Muscle of leg (tissue), 11 donors: Measurements from ENCODE around the gene KRTAP5-7. TPM values are rescaled to one million over a fixed set of nuclear protein-coding genes. Genes with fewer than 3 reads are reported as not detected.
"Not testable (repeated sequence)": the region's sequence is repeated elsewhere in the genome, so short reads cannot be mapped to it uniquely, and the experiment has no call there.

Source experiments
- DNase-seq: peaks from one replicate; pipeline ENCODE4 v3.0.0; 2013
- H3K27ac ChIP-seq: one replicate; pipeline ENCODE4 v1.5.1; 2013; ENCODE audit warnings: mild to moderate bottlenecking, low read length, control low read depth
- H3K27me3 ChIP-seq: one replicate; pipeline ENCODE4 v1.6.1; 2013; ENCODE audit warnings: low read length; ENCODE audit not compliant: control insufficient read depth, insufficient read depth
- H3K36me3 ChIP-seq: one replicate; pipeline ENCODE4 v1.6.1; 2013; ENCODE audit warnings: low read length; ENCODE audit not compliant: control insufficient read depth, insufficient read depth
- H3K4me1 ChIP-seq: one replicate; pipeline ENCODE4 v1.6.1; 2013; ENCODE audit warnings: low read length; ENCODE audit not compliant: control insufficient read depth, insufficient read depth
- H3K4me3 ChIP-seq: one replicate; pipeline ENCODE4 v1.5.1; 2013; ENCODE audit warnings: low read length, control low read depth
- H3K9me3 ChIP-seq: replicated peaks from 2 replicates; pipeline ENCODE4 v1.6.1; 2013; ENCODE audit warnings: low read depth, low read length; ENCODE audit not compliant: control insufficient read depth
- WGBS: methylation state at CpG from one replicate; pipeline ENCODE4 v1.1.5; 2013; ENCODE audit warnings: missing lambda C conversion rate; ENCODE audit not compliant: insufficient coverage; 5-methylcytosine and 5-hydroxymethylcytosine counted together
- polyA plus RNA-seq, 8 donors: library from polyadenylated mRNA; unstranded; fragments of 120-200 nt; gene quantifications; one replicate each; pipeline versions ENCODE4 v1.2.1 to v1.2.3, GENCODE V29; 2013; ENCODE audit warnings: inconsistent platforms in 1 of 8, low replicate concordance in 1 of 8; ENCODE audit not compliant: insufficient read length in 8 of 8, insufficient read depth in 1 of 8
- total RNA-seq: library from RNA; stranded (reverse); fragments of 120-200 nt; gene quantifications from one replicate; pipeline ENCODE4 v1.2.4, GENCODE V29; 2013

KRTAP5-7 gene
- total and polyA plus RNA-seq, 9 donors: 0.09 to 0.24 TPM; not detected in 7

- H3K9me3 ChIP-seq: no peaks in the 10 kb centered on the region
- no peaks in the 10 kb centered on the region for H3K27me3 ChIP-seq
- no peak overlapping the region for H3K27ac ChIP-seq
- no peak overlapping the region for H3K4me3 ChIP-seq
- no peaks in the 10 kb centered on the region for H3K36me3 ChIP-seq
- DNase-seq: no peak
- no peaks in the 10 kb centered on the region for H3K4me1 ChIP-seq
These were observed 30.2 kb downstream of the KRTAP5-7 start for GRCh38 chr11:71557257-71557656.

DNA sequence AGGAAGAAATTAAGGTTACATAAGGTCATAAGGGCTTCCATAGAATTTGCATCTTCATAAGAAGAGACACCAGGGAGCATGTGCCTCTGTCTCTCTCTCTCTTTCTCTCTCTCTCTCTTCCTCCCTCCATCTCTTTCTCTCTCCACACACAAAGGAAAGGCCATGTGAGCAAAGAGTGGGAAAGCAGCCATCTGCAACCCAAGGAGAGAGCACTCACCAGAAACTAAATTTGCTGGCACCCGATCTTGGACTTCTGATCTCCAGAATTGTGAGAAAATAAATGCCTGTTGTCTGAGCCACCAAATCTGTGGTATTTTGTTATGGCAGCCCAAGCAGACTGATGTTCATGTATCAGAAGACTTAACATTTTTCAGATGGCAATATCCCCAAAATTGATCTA lies 31.9 kb downstream of the KRTAP5-7 start:
- Histone ChIP-seq H3K4me3 (no peak overlapping the region), H3K4me1 (no peaks in the 10 kb centered on the region), H3K27me3 (peaks cover 5% of the 10 kb centered on the region), H3K27ac (no peak overlapping the region), H3K36me3 (no peaks in the 10 kb centered on the region), H3K9me3 (no peaks in the 10 kb centered on the region)
- 67% methylated on average over 1 of the region's 1 CpG for WGBS
- DNase-seq: no peak

DNA sequence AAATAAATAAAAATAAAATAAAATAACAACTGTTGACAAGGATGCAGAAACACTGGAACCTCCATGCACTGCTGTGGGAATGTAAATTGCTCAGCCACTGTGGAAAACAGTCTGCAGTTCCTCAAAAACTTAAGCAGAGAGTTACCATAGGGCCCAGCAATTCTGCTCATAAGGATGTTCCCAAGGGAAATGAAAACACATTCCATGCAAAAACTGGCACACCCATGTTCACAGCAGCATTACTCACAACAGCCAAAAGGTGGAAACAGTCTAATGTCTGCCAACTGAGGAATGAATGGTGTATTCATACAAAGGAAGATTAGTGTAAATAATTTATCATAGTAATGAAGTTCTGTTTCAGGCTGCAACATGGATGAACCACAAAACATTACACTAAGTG lies 35.1 kb downstream of the KRTAP5-7 start:
- Histone ChIP-seq H3K9me3 (no peaks in the 10 kb centered on the region), H3K27me3 (peaks cover 8% of the 10 kb centered on the region), H3K36me3 (no peaks in the 10 kb centered on the region), H3K27ac (no peak overlapping the region), H3K4me3 (no peak overlapping the region), H3K4me1 (no peaks in the 10 kb centered on the region)
- DNase-seq: no peak

GRCh38 chr11:71563406-71563805 lies 36.3 kb downstream of the KRTAP5-7 start:
- WGBS: 12% methylated on average over 7 of the region's 8 CpGs
- peak; percentile 12 for DNase-seq
- H3K27me3 ChIP-seq: peaks cover 8% of the 10 kb centered on the region

DNA sequence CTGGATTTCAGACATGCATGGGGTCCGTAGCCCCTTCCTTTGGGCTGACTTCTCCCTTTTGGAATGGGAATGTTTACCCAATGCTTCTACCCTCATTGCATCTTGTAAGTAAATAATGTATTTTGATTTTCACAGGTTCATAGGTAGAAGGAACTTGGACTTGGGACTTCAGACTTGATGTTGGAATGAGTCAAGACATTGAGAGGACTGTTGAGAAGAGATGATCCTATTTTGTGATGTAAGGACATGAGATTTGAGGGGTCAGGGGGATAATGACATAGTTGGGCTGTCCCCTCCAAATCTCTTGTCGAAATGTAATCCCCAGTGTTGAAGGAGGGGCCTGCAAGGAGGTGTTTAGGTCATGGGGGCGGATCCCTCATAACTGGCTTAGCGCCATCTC lies 37.4 kb downstream of the KRTAP5-7 start:
- Histone ChIP-seq H3K4me3 (no peak overlapping the region), H3K4me1 (peaks cover 7% of the 10 kb centered on the region), H3K9me3 (no peaks in the 10 kb centered on the region), H3K36me3 (no peaks in the 10 kb centered on the region), H3K27me3 (peaks cover 8% of the 10 kb centered on the region), H3K27ac (no peak overlapping the region)
- 69% methylated on average over 3 of the region's 4 CpGs for WGBS
- no peak for DNase-seq

More at GRCh38 chr11:71563406-71563805, 36.3 kb downstream of the KRTAP5-7 start:
- Histone ChIP-seq H3K27ac (no peak overlapping the region), H3K9me3 (no peaks in the 10 kb centered on the region), H3K4me1 (peaks cover under 1% of the 10 kb centered on the region), H3K4me3 (no peak overlapping the region), H3K36me3 (no peaks in the 10 kb centered on the region)

GRCh38 chr11:71565263-71565662 lies 38.2 kb downstream of the KRTAP5-7 start, which contains the start of gene KRTAP5-10:
Gene KRTAP5-10, plus strand, starts transcription at chr11:71565563. Its CDS starts 25 bp downstream, at chr11:71565588.
- Histone ChIP-seq H3K27ac (no peak within 1 kb of the TSS), H3K4me1 (peaks cover 7% of the 10 kb centered on the region), H3K27me3 (peaks cover 8% of the 10 kb centered on the region), H3K9me3 (no peaks in the 10 kb centered on the region), H3K36me3 (no peaks in the 10 kb centered on the region), H3K4me3 (no peak within 1 kb of the TSS)
- DNase-seq: no peak
- WGBS: 10% methylated on average over 1 of the region's 5 CpGs

DNA sequence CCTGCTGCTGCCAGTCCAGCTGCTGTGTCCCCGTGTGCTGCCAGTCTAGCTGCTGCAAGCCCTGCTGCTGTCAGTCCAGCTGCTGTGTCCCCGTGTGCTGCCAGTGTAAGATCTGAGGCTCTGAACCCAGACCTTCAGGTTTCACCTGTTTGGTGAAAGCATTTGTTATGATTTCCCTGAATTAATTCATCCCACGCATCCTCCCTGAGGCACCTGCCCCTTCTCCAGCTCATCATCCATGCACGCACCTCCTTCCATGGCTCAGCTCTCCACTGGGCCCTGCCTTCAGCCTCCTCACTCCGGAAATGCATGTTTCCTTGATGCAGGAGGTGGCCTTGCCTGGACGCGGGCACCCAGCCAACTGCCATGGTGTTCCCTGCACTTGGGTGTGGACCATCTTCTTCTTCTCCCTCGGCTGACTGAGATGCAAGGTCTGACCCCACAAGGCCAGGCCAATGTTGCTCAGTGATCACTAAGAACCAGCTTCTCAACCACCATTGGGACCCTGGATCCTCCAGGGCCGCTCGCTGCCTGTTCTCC lies 39.1 kb downstream of the KRTAP5-7 start:
- no peaks in the 10 kb centered on the region for H3K36me3 ChIP-seq
- peaks cover 10% of the 10 kb centered on the region for H3K27me3 ChIP-seq
- 54% methylated on average over 7 of the region's 10 CpGs for WGBS
- H3K4me1 ChIP-seq: peaks cover 7% of the 10 kb centered on the region
- no peak overlapping the region for H3K4me3 ChIP-seq
- no peaks in the 10 kb centered on the region for H3K9me3 ChIP-seq
- H3K27ac ChIP-seq: no peak overlapping the region
- peak; percentile 7 for DNase-seq

GRCh38 chr11:71566626-71567599 lies 39.8 kb downstream of the KRTAP5-7 start:
- H3K27ac ChIP-seq, H3K4me3 ChIP-seq, H3K9me3 ChIP-seq, H3K4me1 ChIP-seq, H3K36me3 ChIP-seq, DNase-seq: not testable (repeated sequence)
- peaks cover 13% of the 10 kb centered on the region for H3K27me3 ChIP-seq
- 44% methylated on average over 2 of the region's 21 CpGs for WGBS

- H3K27me3 ChIP-seq: peaks cover 13% of the 10 kb centered on the region
- H3K4me3 ChIP-seq, H3K36me3 ChIP-seq, H3K4me1 ChIP-seq, DNase-seq, H3K9me3 ChIP-seq, H3K27ac ChIP-seq: not testable (repeated sequence)
- 78% methylated on average over 3 of the region's 8 CpGs for WGBS
These were observed 40.6 kb downstream of the KRTAP5-7 start for GRCh38 chr11:71567633-71568032.

DNA sequence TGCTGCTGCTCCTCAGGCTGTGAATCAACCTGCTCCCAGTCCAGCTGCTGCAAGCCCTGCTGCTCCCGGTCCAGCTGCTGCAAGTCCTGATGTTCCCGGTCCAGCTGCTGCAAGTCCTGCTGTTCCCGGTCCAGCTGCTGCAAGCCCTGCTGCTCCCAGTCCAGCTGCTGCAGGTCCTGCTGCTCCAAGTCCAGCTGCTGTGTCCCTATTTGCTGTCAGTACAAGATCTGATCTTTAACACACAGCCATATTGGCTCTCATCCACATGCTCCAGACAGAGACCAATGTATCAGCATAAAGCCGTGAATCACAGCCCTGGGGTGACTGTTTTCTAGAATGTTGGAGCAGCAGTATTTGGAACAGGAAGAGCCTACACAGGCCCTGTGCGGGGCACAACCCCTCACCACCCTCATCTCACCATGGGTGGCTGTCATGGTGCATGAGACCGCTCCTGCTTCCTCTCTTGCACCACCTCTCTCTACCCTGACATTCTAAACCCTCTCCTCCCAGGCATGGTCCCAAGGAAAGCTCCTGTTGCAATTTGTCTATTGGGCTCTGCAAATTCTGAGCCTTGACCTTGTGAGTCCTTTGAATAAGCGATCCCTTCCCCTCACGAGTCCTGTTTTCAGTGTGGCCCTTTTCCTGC lies 41.8 kb downstream of the KRTAP5-7 start:
- Histone ChIP-seq H3K4me1 (peaks cover 7% of the 10 kb centered on the region), H3K36me3 (no peaks in the 10 kb centered on the region), H3K9me3 (no peaks in the 10 kb centered on the region), H3K27ac (no peak overlapping the region), H3K4me3 (no peak overlapping the region), H3K27me3 (peaks cover 10% of the 10 kb centered on the region)
- WGBS: 41% methylated on average over 4 of the region's 8 CpGs
- peak; percentile 67 for DNase-seq
